Caco-2 (cell line): ENCODE measurements around the gene DHPS. TPM values are rescaled to one million over a fixed set of nuclear protein-coding genes. Genes with fewer than 3 reads are reported as not detected.

Source experiments
- BruUV-seq: library from RNA; stranded (reverse); fragments of 400-500 nt; replicated peaks from 2 replicates; lab custom pipeline; 2021; lab: Mats Ljungman, UMichigan
- CTCF ChIA-PET: fragments of 300-600 bp; sonication (Branson Sonifier 250); formaldehyde crosslinking; loops from one replicate; lab custom pipeline; 2022; ENCODE audit warnings: antibody characterized with exemption; lab: Charles Lee
- POLR2A ChIA-PET: fragments of 300-600 bp; sonication (Branson Sonifier 250); formaldehyde crosslinking; loops from one replicate; lab custom pipeline; 2022; ENCODE audit warnings: antibody characterized with exemption; lab: Charles Lee
- DNase-seq, 2 experiments: peaks; one replicate each; pipeline versions ENCODE4 v3.0.0 to v3.0.0-alpha.2; 2020 to 2022
- H3K27me3 ChIP-seq: replicated peaks from 2 replicates; pipeline ENCODE4 v1.6.0; 2011; ENCODE audit warnings: low read length; ENCODE audit not compliant: control insufficient read depth, insufficient read depth
- H3K36me3 ChIP-seq: 2 replicates; pipeline ENCODE4 v1.5.1; 2011; ENCODE audit warnings: low read length; ENCODE audit not compliant: control insufficient read depth, insufficient read depth
- H3K4me1 ChIP-seq: fragments of 250-450 bp; sonication (Bioruptor Pico); 2 replicates; pipeline ENCODE4 v1.5.1; 2020; ENCODE audit warnings: mild to moderate bottlenecking
- H3K4me3 ChIP-seq: 2 replicates; pipeline ENCODE4 v1.5.1; 2011; ENCODE audit warnings: low read depth, mild to moderate bottlenecking, control low read depth, low read length
- H3K9me3 ChIP-seq: fragments of 250-450 bp; sonication (Bioruptor Pico); 2 replicates; pipeline ENCODE4 v1.5.1; 2020; ENCODE audit warnings: mild to moderate bottlenecking, moderate library complexity
- H3K27ac Mint-ChIP-seq: one replicate; pipeline ENCODE4 v1.8.0; 2022; ENCODE audit warnings: mixed read lengths; ENCODE audit not compliant: unreplicated experiment
- H3K27me3 Mint-ChIP-seq: one replicate; pipeline ENCODE4 v1.8.0; 2022; ENCODE audit warnings: mixed read lengths; ENCODE audit not compliant: insufficient read depth, unreplicated experiment
- H3K36me3 Mint-ChIP-seq: one replicate; pipeline ENCODE4 v1.8.0; 2022; ENCODE audit warnings: mild to moderate bottlenecking, mixed read lengths; ENCODE audit not compliant: insufficient read depth, unreplicated experiment
- H3K4me1 Mint-ChIP-seq: one replicate; pipeline ENCODE4 v1.8.0; 2022; ENCODE audit warnings: low read depth, mixed read lengths; ENCODE audit not compliant: unreplicated experiment
- H3K4me3 Mint-ChIP-seq: one replicate; pipeline ENCODE4 v1.8.0; 2022; ENCODE audit warnings: mild to moderate bottlenecking, moderate library complexity, mixed read lengths; ENCODE audit not compliant: unreplicated experiment
- H3K9me3 Mint-ChIP-seq: one replicate; pipeline ENCODE4 v1.8.0; 2022; ENCODE audit warnings: mixed read lengths; ENCODE audit not compliant: unreplicated experiment
- intact Hi-C: fragments of 100-400 bp; cut with micrococcal nuclease; formaldehyde crosslinking; loops from one replicate; pipeline ENCODE4 v1.10.0; 2022; ENCODE audit not compliant: unreplicated experiment
- total RNA-seq: library from RNA; stranded (reverse); gene quantifications from 2 replicates; pipeline ENCODE4 v1.2.3, GENCODE V29; 2022
- TF ChIP-seq, protein P1 (sequence below), 2 experiments: fragments of 200-600 bp in 1 of 2; IDR thresholded peaks; 1 replicate in 1 of 2; 2 replicates in 1 of 2; pipeline versions ENCODE4 v1.5.1 to v1.8.0; 2011 to 2022; ENCODE audit warnings: antibody characterized with exemption in 1 of 2, control low read depth in 1 of 2, inconsistent platforms in 1 of 2, low read depth in 1 of 2, low read length in 1 of 2, mild to moderate bottlenecking in 1 of 2, moderate library complexity in 1 of 2; ENCODE audit not compliant: insufficient read depth in 1 of 2, severe bottlenecking in 1 of 2, unreplicated experiment in 1 of 2

DHPS gene
- total RNA-seq, 1 experiment from 2014 or later, result 76.4 TPM

DNA sequence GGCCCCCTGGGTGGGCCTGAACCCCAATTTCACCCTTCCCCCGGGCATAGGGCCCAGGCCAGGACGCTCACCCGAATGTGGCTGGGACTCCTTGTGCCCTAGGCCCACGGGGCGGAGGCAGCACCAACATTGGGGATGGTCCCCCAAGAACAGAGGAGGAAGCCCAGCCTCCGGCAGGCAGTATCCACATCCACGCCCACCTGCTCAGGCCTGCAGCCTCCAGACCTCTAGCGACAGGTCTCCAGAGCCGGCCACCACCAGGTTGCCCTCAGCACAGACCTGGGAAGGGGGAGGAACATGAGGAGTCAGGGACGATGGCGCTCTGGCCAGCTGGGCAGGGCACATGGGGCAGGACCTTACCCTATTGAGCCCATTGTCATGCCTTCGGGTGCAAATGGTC is 7.3 kb upstream of the DHPS start:
- Mint-ChIP-seq H3K4me3 (no peak overlapping the region), H3K27me3 (no peaks in the 10 kb centered on the region), H3K27ac (no peak overlapping the region), H3K4me1 (peaks cover 5% of the 10 kb centered on the region), H3K36me3 (no peaks in the 10 kb centered on the region), H3K9me3 (no peaks in the 10 kb centered on the region)
- TF ChIP-seq, protein P1, sequence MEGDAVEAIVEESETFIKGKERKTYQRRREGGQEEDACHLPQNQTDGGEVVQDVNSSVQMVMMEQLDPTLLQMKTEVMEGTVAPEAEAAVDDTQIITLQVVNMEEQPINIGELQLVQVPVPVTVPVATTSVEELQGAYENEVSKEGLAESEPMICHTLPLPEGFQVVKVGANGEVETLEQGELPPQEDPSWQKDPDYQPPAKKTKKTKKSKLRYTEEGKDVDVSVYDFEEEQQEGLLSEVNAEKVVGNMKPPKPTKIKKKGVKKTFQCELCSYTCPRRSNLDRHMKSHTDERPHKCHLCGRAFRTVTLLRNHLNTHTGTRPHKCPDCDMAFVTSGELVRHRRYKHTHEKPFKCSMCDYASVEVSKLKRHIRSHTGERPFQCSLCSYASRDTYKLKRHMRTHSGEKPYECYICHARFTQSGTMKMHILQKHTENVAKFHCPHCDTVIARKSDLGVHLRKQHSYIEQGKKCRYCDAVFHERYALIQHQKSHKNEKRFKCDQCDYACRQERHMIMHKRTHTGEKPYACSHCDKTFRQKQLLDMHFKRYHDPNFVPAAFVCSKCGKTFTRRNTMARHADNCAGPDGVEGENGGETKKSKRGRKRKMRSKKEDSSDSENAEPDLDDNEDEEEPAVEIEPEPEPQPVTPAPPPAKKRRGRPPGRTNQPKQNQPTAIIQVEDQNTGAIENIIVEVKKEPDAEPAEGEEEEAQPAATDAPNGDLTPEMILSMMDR (IDR thresholded peaks at IDR 0.05; ENCODE audit: insufficient read depth in 1 of 2, low read depth in 1 of 2, low read length in 1 of 2, severe bottlenecking in 1 of 2, unreplicated experiment in 1 of 2), result no peak
- intact Hi-C loops, result no loop called here
- H3K4me3 ChIP-seq, result no peak overlapping the region
- ChIA-PET CTCF (no interaction called here), POLR2A (no interaction called here)
- H3K36me3 ChIP-seq, result peaks cover 1% of the 10 kb centered on the region; the same call in 1 of the 2 replicates
- no peak for DNase-seq
- no TSS peak for BruUV-seq
- no peaks in the 10 kb centered on the region for H3K27me3 ChIP-seq
- H3K4me1 ChIP-seq, result no peaks in the 10 kb centered on the region
- H3K9me3 ChIP-seq, result no peaks in the 10 kb centered on the region

DNA sequence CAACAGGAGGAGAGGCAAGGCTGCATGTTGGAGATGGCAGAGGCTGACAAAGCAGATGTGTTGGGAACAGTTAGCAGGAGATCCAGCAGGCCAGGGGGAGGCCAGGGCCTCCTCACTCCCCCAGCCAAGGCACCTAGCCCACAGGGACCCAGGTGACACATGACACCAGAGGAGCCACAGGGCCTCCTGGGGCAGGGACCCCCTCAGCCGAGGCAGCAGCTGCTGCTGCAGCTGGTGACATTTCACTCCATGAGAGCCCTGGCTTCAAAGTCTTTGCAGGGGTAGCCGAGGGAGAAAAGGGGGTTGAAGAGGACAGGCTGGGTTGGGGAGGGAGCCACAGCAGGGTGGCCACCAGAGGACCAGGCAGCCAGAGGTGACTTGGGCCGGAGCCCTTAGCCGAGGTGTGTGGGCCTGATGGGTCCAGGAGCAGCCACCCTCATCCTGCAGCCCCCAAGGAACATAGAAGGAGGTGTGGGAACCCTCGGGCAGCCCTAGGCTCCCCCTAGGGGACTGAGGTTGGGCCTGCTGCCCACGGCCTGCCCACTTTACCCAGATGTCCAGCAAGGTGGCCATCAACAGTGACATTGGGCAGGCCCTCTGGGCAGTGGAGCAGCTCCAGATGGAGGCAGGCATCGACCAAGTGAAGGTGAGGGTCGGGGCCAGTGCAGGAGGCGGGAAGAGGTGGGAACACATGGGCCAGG is 6.0 kb upstream of the DHPS start, which contains the start of gene GNG14:
GNG14 (plus strand) TSS at position 503 of the 701 bp plus-strand sequence; CDS start at position 554, 51 bp downstream.
- Histone ChIP-seq H3K4me3 (no peak within 1 kb of the TSS), H3K9me3 (no peaks in the 10 kb centered on the region), H3K4me1 (no peaks in the 10 kb centered on the region), H3K27me3 (no peaks in the 10 kb centered on the region), H3K36me3 (no peaks in the 10 kb centered on the region)
- Mint-ChIP-seq H3K9me3 (no peaks in the 10 kb centered on the region), H3K27ac (no peak within 1 kb of the TSS), H3K4me1 (peaks cover 5% of the 10 kb centered on the region), H3K27me3 (no peaks in the 10 kb centered on the region), H3K4me3 (no peak within 1 kb of the TSS), H3K36me3 (no peaks in the 10 kb centered on the region)
- TF ChIP-seq, protein P1 (IDR thresholded peaks at IDR 0.05; ENCODE audit: insufficient read depth in 1 of 2, low read depth in 1 of 2, low read length in 1 of 2, severe bottlenecking in 1 of 2, unreplicated experiment in 1 of 2), result no peak
- no TSS peak for BruUV-seq
- intact Hi-C loops, result no loop called here
- DNase-seq, result no peak
- POLR2A ChIA-PET, result no interaction called here
- CTCF ChIA-PET, result interaction anchor here (0.7 kb wide), 2 partner anchors 17 to 68 kb away, joined by 3 to 4 read pairs; no protein-coding TSS in a partner anchor

DNA sequence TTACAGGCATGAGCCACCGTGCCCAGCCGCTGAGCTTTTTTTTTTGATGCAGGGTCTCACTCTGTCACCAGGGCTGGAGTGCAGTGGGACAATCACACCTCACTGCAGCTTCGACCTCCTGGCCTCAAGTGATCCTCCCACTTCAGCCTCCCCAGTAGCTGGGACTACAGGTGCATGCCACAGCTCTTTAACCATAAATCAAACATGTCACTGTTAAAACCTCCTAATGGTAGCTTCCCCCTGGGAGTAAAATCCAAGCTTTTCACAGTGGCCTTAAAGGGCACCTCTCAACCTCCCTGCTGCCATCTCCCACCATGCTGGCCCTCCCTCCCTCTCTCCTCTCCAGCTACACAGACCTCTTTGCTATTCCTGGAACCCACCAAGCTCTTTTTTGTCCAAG is 4.2 kb upstream of the DHPS start:
- no peaks in the 10 kb centered on the region for H3K4me1 ChIP-seq
- CTCF ChIA-PET, result interaction anchor here (0.9 kb wide), 1 partner anchor 14 kb away, joined by 5 read pairs; no protein-coding TSS in a partner anchor
- H3K4me3 ChIP-seq, result no peak overlapping the region
- no peak for DNase-seq
- no TSS peak for BruUV-seq
- no peaks in the 10 kb centered on the region for H3K36me3 ChIP-seq
- no peaks in the 10 kb centered on the region for H3K9me3 ChIP-seq
- Mint-ChIP-seq H3K4me1 (peaks cover 5% of the 10 kb centered on the region), H3K27ac (no peak overlapping the region), H3K36me3 (peaks cover 12% of the 10 kb centered on the region), H3K27me3 (no peaks in the 10 kb centered on the region), H3K9me3 (no peaks in the 10 kb centered on the region), H3K4me3 (no peak overlapping the region)
- TF ChIP-seq, protein P1 (IDR thresholded peaks at IDR 0.05; ENCODE audit: insufficient read depth in 1 of 2, low read depth in 1 of 2, low read length in 1 of 2, severe bottlenecking in 1 of 2, unreplicated experiment in 1 of 2), result no peak
- POLR2A ChIA-PET, result interaction anchor here (0.5 kb wide), 1 partner anchor 118 kb away, joined by 12 read pairs; no protein-coding TSS in a partner anchor
- no peaks in the 10 kb centered on the region for H3K27me3 ChIP-seq
- intact Hi-C loops, result no loop called here
